ENCODE measurements around the gene EEFSEC. TPM values are rescaled to one million over a fixed set of nuclear protein-coding genes. Genes with fewer than 3 reads are reported as not detected.

EEFSEC gene
- total RNA-seq, 1 donor from 2014 or later = 11.7 TPM

DNA sequence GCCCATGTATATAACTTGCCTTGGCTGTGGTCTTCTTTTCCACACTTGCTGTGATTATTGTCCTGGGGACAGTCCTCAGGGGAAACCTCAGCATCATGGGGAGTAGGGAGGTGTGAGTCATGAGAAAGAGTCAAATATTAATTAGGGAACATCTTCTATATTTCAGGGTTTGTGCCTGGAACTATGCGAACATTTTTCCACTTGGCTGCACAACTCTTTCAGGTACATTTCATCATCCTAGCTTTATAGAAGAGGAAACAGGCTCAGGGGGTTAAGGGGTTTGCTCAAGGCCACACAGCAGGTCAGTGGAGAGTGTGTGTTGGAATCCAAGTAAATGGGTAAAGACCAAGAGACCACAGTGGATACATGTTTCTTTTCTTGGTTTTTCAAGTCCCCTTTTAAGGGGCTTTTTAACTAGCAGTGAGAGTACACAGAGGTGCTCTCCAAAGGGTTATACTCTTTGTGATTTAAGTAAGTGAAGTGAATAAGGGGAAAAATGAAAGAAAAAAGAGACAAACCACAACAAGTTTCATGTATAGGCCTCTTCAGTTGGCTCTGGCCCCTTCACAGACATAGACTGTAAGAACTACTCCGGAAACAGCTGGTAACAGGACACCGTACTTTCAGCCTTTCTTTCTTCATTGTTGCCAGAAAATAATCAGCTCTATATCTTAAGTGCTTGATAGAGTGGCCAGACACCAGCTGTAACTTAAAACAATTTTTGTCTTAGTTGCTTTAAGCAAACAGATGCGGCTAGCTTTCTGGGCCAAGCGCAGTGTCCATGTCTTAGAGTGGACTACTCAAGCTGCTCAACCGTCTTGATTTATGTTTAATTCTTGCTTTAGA is 64.6 kb downstream of the EEFSEC start:
- DNase-seq (ENCODE audit: low spot score) = no peak

DNA sequence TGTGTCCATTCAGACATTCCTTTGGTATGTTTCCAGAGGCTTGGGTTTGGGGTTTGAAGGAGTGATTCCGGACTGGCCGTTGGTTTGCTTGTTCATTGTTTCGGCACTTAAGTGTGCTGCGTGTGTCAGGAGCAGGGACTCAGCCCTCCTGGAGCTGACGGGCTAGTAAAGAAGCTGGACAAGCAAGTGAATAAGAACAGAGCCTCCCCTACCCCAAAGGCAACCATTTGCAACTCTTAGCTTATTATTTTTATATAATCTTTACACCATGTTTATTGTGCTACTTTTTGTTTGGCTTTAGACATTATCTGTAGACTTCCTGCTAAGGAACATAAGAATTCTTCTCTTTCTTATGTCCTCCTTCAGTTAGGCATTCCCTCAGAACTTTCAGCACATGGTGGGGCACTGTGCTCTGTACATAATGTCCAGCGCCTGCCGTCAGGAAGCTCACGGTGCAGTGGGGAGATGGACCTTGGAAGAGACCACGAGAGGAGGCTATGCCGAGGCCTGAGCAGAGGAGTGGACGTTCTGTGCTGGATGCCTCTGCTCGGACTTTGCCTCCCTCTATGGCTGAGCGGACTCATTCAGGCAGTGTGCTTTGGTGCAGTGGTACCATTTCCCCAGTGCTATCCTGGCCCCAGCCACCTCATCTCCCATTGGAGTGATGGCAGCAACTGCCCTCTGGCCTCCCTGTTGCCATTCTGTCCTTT is 65.4 kb downstream of the EEFSEC start:
- DNase-seq (ENCODE audit: low spot score) = no peak

DNA sequence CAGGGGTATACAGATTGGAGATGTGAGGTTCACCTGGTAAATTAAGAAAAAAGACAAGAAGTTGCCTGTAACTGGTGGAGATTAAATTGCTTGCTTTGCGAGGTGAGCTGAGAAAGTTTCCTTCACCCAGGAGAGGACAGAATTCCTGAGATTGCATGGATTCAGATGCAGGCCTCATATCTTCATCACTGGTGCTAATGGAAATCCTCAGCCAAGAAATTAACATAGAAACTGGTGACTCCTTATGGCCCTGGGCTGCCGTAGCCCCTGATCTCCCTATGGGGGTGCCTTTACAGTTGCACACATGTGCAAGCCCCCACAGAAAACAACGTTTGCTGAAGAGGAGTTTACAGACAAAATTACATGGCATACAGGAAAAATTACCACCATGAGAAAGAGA is 68.0 kb downstream of the EEFSEC start:
- DNase-seq (ENCODE audit: low spot score) = no peak

DNA sequence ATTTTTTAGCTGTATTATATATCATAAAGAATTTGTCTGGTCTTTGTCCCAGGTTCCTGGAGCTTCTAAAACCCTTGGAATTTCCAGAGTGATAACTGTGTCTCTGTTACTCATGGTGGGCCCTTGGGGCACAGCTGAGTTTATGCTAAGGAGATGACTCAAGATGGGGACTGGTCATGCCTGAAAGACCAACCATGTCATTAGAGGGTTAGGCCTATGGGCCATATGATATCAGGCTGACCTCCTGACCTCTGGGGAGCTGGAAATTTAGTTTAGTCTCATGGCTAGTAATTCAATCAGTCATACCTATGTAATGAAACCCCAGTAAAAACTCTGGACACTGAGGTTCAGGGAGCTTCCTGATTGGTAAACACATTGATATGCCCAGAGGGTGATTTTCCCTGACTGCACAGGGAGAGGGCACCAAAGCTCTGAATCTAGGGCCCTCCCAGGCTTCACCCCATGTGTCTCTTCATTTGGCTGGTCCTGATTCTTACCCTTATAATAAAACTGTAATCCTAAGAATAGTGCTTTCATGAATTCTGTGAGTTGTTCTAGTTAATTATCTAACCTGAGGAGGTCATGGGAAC is 69.6 kb downstream of the EEFSEC start:
- no peak for DNase-seq (ENCODE audit: low spot score)

DNA sequence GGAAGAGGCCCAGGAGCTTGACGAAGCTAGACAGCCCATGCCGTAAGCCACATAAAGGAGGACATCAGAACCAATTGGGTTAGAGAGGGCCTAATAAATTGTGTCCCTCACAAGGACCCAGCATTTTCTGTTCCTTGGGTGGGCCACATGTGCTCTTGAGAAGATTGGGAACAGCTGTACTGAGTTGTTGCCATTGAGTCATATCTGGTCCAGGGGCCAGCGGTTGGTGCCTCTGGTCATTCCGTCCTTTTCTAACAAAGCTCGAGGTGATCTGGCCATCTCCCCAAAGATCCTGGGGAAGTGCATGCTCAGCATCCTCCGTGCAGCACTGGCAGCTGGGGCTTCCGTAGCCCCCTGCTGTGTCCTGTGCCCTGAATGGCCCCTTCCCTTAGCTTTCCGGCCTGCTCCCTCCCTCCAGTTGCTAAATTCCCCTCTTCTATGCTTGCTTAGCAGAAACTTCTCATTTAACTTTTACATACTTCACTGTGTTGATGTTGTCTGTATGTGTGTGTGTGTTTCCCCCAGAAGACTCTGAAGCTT is 73.0 kb downstream of the EEFSEC start:
- DNase-seq (ENCODE audit: low spot score) = no peak

DNA sequence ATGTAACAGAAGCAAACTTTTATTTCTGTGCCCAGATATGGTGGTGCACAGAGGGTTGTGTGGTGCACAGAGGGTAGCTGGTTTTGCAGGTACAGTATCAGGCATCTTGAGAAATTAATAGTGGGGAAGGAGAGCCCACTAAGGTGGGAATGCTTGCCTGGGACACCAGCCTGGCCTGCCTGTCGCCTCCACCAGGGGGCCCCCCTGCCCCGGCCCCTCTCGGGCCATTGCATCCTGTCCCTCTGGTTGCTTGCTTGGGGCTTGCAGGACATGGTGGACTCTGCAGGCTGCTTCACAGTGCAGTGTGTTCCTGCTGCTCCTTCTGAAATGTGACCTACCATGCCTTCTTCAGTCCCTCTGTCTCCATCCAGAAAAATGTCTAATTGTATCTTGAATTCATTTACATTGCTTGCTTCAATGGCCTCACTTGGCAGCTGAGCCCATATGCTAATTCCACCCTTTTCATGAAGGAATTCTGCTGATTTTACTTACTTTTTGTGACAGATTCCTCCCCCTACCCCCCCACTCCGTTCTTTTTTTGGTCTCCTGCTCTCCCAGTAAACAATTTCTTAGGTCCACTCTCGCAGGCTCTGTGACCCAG is 73.6 kb downstream of the EEFSEC start:
- no peak for DNase-seq (ENCODE audit: low spot score)

DNA sequence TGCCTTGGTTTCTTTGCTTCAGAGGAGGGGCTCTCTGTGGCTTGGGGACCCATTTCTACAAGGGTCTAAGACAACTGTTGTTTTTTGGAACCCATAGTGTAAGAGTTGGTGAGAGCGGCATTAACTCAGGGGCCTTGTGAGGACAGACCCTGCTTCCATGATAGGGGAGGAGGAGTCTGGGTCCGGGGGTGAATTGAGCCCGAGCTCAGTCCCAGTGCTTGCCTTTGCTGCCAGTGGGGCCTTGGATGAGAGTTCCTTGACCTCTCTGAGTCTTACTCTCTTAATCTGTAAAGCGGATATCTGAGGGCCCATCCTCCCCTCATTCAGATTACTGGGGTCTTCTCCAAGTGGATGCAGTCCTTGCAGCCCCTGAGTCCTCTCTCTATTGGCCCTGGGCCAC is 74.2 kb downstream of the EEFSEC start:
- no peak for DNase-seq (ENCODE audit: low spot score)

DNA sequence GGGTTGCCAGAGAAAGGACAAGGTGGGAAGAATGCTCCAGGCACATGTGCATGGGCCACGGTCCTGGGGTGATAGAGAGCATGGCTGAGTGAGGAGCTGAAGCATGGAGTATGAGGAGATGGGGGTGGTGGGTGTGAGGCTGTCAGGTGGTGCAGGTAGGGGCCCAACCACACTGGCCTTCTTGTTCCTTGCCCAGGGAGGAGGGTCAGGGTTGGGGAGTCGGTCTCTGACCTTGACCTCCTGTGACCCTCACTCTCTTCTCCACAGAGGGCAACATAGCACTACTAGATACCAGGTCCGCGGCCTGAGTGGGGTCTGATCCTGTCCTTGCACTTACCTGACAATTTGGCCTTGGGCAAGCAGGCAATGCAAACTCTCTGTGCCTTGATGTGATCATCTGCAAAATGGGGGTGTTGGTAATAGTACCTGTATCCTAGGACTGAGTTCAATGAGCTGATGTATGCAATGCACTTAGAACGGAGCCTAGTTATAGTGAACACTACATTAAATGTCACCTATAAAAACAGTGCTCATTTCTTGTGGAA is 75.2 kb downstream of the EEFSEC start:
- no peak for DNase-seq (ENCODE audit: low spot score)

DNA sequence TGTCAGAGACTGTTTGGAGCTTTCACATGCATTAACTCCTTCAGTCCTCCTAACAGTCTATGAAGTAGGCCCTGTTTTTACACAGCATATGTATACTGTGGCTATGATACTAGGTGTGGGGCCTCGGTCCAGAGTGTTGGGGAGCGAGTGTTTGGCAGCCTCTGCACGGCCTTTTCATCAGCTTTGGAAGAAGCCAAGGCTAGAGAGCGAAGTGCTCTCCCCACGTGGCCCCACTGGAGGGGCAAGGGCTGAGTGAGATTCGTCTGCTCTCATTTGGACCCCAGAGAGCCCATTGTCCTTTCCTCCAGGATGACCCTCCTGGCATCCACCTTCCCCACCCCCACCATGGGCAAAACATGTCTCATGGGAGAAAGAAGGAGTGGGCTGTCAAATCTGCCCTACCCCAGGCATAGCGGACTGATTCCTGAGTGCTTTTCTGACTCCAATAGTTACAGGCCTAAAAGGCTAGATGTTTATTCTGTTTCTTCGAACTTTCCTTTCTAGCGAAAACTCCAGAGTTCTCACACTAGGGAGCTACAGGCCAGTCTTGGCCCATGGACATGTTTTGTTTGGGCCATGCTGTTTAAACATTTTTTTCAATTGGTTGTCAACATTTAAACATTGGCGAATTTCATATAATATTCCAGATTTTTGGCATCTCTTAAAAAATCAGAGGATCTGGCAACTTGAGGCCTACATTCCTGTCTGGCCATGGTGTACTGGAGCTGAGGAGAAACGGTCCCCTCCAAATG is 76.0 kb downstream of the EEFSEC start:
- no peak for DNase-seq (ENCODE audit: low spot score)

DNA sequence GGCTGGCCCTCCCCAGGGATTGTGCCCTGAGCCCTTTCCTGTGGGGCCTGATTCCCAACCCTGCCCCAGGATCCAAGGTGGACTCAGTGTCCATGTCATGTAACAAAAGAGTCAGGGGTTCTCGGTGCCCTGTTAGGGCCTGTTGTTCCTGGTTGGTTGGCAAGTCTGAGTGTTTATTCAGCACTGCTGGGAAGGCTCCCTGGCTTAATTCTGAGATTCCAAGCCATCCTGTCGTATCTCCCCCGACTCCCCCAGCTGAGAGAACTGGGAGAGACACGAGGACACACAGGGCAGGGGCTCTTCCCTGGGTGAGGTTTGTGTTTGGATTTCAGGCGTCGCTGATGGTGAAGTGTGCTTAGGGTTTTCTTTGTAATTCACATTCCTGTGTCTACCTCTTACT is 78.3 kb downstream of the EEFSEC start:
- DNase-seq (ENCODE audit: low spot score) = no peak

DNA sequence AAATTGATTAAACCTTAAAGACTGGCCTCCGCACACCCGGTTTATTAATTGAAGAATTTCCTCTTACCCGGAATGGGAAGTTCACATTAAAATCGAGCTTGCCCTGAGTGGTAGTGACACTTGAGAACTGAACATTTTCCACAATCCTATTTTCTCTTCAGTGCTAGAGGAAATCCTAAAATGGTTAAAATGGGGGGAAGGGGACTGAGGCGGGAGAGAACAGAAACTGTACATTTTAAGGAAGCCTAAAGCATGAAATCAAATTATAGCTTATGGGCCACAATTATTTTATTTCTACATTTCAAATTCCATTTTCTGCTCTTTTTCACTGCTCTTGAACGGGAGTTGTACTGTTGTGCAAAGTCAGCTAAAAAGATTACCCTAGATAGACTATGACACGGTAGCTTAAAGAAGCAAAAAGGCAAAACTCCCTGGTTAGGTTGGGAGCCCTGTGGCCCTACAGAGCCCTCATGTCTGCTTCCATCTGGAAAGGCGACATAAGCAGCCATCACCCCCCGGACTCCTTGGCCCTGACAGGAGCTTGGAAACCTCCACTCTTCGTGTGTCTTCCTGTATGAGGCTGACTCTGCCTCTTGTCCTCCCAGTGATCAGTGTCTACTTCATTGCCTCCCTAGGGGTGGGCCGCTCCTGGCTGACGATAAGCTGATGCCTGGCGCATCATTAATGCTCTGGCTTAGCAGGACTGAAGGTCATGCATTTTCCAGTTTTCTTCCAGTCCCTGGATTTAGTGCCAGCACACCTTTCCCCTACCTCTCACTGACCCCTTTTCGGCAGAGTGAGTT is 79.3 kb downstream of the EEFSEC start:
- DNase-seq (ENCODE audit: low spot score) = no peak

DNA sequence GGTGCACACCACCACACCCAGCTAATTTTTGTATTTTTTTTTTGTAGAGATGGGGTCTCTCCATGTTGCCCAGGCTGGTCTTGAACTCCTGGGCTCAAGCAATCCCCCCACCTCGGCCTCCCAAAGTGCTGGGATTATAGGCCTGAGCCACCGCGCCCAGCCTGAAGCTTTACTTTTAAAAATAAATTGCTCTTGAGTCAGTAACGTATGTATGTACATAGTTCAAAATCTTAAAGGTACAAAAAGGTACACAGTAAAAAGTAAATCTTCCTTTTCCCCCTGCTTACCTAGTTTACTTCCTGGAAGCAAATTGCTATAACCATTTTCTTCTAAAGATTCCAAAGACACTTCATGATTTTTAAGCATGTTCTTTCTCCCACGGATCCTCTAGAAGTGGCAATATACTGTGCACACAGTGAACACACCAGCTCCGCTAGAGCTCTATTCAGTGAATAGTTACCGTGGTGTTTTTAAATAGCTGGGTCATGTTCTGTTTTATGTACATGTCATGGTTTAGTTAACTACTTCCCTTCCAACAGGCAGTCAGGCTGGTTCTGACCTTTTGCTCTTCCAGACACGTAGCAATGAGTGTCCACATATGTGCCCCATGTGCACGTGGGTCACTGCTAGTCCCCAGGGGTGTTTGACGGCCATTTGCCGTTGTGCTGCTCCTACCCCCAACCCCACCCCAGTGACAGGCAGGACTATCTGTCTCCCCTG is 82.1 kb downstream of the EEFSEC start:
- no peak for DNase-seq (ENCODE audit: low spot score)

DNA sequence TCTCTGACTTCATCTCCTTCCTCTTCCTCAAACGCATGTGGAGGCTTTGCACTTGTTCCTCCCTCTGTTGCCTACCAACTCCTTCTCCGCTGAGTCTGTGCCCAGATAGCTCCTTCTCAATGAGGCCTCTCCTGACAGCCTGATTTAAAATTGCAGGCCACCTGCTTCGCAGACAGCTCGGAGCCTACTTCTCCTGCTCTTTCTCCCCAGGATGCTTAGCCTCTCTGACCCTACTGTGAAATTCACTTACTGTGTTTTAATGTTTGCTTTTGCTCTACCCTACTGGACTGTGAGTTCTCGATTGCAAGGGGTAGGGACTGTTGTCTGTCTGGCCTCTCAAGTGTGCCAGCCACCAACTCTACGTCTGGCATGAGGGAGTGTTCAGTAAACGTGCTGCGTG is 83.4 kb downstream of the EEFSEC start:
- DNase-seq (ENCODE audit: low spot score) = no peak

DNA sequence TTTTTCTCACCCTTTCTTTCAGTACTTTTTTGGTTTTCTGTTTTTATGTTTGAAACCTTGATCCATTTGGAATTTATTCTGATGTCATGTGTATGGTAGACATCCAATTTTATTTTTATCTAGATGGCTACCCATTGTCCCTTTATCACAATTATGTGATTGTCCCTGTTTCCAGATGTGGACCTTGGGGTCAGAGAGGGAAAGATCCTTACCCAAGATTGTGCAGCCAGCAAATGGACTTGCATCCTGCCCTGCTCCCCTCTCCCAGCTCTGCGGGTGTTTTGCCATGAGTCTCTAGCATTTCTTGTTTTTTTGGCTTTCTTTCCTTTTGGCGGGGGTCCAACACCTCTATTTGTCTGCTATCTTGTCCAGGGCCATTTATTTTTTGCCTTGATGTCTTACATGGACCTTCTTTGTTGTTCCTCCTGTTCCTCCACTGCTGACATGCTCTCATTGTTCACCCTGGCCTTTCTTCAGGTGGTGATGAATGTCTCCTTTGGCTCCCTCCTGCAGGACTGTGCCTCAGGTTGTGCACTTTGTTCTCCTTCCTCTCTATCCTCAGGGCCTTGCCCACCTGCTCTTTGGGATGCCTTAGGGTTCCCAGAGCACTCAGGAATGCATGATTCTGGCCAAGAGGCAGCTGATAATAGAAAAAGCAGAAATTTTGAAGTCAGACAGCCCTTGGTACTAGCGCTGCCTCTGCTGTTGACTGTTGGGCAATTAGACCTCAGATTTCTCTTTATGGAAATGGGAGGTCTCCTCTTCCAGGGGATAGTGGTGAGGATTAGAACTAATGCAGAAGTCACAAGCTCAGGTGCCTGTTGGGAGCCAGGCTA is 84.3 kb downstream of the EEFSEC start:
- DNase-seq (ENCODE audit: low spot score) = no peak

DNA sequence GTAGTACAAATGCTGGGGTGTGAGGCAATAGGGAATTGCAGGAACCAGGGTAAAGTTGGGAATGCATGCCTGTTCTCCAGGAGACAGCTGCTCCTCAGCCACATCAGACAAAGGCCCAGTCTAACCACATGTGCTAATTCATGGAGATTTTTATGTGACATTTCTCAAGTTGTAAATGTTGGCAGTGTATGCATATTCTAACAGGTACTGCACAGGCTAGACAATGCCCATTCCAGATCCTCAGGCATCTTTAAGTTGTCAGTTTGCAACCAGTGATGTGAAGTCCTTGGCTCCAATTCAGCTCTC is 84.9 kb downstream of the EEFSEC start:
- DNase-seq (ENCODE audit: low spot score) = no peak

DNA sequence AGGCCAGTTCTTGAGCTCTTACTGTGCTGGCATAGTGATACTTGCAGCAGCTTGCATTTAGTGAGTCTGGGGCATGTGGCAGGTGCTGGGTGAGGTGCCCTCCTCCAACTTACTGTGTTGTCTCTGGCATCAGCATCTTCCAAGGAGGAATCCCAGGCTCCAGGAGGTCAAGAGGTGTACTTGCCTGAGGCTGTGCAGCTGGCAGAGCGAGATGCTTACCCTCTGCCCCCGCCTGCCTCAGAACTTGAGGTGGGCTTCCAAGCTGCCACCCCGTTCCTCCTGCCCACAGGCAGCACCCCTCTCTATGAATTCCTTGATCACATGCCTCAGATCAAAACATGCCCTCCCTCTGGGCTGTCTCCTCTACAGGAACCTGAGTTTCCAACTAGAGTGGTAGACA is 86.0 kb downstream of the EEFSEC start:
- DNase-seq (ENCODE audit: low spot score) = no peak

DNA sequence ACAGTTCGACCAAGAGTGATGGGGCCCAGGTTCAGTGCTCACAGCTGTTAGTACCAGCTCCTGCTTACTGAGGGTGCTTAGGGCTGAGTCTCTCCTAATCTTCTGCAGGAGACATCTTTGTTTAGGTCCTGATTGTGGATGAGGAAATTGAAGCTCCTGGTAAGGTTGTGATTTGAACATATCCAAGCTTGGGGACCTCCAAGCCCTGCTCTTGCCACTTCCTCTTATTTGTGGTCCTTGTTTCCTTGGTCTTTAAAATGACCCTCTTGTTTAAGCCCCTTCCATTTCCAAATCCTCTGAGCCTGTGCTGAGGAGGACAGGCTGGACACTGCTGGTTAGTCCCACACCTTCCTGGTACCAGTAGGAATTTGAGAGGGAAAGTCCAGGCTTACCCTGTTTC is 87.0 kb downstream of the EEFSEC start:
- DNase-seq (ENCODE audit: low spot score) = no peak

DNA sequence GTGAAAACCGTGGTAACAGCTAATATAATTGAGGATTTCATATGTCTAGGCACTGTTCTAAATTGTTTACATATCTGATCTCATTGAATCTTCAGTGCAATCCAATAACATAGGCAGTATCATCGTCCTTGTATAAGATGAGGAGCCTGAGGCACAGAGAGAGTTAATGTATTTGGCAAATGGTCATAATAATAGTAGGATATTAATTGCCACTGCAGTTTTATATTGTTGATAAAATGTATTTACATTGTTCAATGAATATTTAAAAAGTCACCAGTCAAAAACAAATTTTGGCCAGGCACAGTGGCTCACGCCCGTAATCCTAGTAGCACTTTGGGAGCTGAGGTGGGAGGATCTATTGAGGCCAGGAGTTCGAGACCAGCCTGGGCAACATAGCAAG is 88.5 kb downstream of the EEFSEC start:
- no peak for DNase-seq (ENCODE audit: low spot score)

Data from mucosa of gallbladder (tissue), 1 donor.